Panc1 (cell line): ENCODE measurements around the gene SIRT7. TPM values are rescaled to one million over a fixed set of nuclear protein-coding genes. Genes with fewer than 3 reads are reported as not detected.

ENCODE experiments used
- ATAC-seq: fragments of 200-7000 bp; cut with Tn5 transposase; 2 replicates; pipeline ENCODE4 v1.9.1; 2020; ENCODE audit warnings: mild to moderate bottlenecking, moderate library complexity
- BruUV-seq: library from RNA; stranded (reverse); fragments of 400-500 nt; replicated peaks from 2 replicates; lab custom pipeline; 2021; lab: Mats Ljungman, UMichigan
- CTCF ChIA-PET: fragments of 300-600 bp; sonication (Branson Sonifier 250); formaldehyde crosslinking; loops from one replicate; lab custom pipeline; 2022; ENCODE audit warnings: antibody characterized with exemption; lab: Charles Lee
- POLR2A ChIA-PET: fragments of 300-600 bp; sonication (Branson Sonifier 250); formaldehyde crosslinking; loops from one replicate; lab custom pipeline; 2022; ENCODE audit warnings: antibody characterized with exemption; lab: Charles Lee
- DNase-seq: peaks from one replicate; pipeline ENCODE4 v3.0.0-alpha.2; 2010; ENCODE audit warnings: low read depth, low spot score
- H3K27ac ChIP-seq: 2 replicates; pipeline ENCODE4 v1.5.1; 2011; ENCODE audit warnings: mild to moderate bottlenecking, low read length, inconsistent platforms
- H3K27me3 ChIP-seq: fragments of 200-500 bp; sonication (Bioruptor generic); 2 replicates; pipeline ENCODE4 v1.6.0; 2014; ENCODE audit warnings: low read length, inconsistent platforms; ENCODE audit not compliant: control insufficient read depth, insufficient read depth
- H3K36me3 ChIP-seq: fragments of 200-500 bp; sonication (Bioruptor generic); 2 replicates; pipeline ENCODE4 v1.5.1; 2014; ENCODE audit warnings: inconsistent platforms, mild to moderate bottlenecking, low read length, moderate library complexity; ENCODE audit not compliant: control insufficient read depth, insufficient read depth
- H3K4me1 ChIP-seq: 2 replicates; pipeline ENCODE4 v1.5.1; 2011; ENCODE audit warnings: inconsistent platforms, mild to moderate bottlenecking, low read length, moderate library complexity; ENCODE audit not compliant: control insufficient read depth, insufficient read depth
- H3K4me3 ChIP-seq, 2 experiments: 2 replicates each; pipeline ENCODE4 v1.5.1; 2011 to 2012; ENCODE audit warnings: low read depth in 2 of 2, low read length in 2 of 2, mild to moderate bottlenecking in 2 of 2, inconsistent platforms in 1 of 2, moderate library complexity in 1 of 2
- H3K9me3 ChIP-seq: fragments of 200-500 bp; sonication (Bioruptor generic); 2 replicates; pipeline ENCODE4 v1.5.1; 2014; ENCODE audit warnings: low read depth, mild to moderate bottlenecking, inconsistent platforms, low read length, moderate library complexity; ENCODE audit not compliant: control insufficient read depth, insufficient read depth
- CTCF ChIP-seq: fragments of 450-650 bp; IDR thresholded peaks from 2 replicates; pipeline ENCODE4 v1.5.1; 2017; ENCODE audit warnings: mild to moderate bottlenecking
- POLR2AphosphoS5 ChIP-seq: IDR thresholded peaks from 2 replicates; pipeline ENCODE4 v1.6.1; 2012; ENCODE audit warnings: mild to moderate bottlenecking, low read depth, low read length, moderate library complexity
- REST ChIP-seq, 2 experiments: IDR thresholded peaks; 2 replicates each; pipeline ENCODE4 v1.6.1; 2011 to 2012; ENCODE audit warnings: low read depth in 2 of 2, control low read depth in 1 of 2, low read length in 1 of 2, mild to moderate bottlenecking in 1 of 2, moderate library complexity in 1 of 2; ENCODE audit not compliant: insufficient read depth in 1 of 2
- SIN3A ChIP-seq: IDR thresholded peaks from 2 replicates; pipeline ENCODE4 v1.6.1; 2012; ENCODE audit warnings: low read depth, mild to moderate bottlenecking, low read length, moderate library complexity, borderline replicate concordance; ENCODE audit not compliant: insufficient read depth
- TCF7L2 ChIP-seq: IDR thresholded peaks from 2 replicates; pipeline ENCODE4 v1.6.1; 2011; ENCODE audit warnings: mild to moderate bottlenecking, low read depth, low read length, inconsistent platforms
- in situ Hi-C: cut with HindIII; loops from 2 replicates; pipeline ENCODE4 v1.10.0; 2016; ENCODE audit warnings: low sequenced_read_pairs, low pct_unique_long_range_greater_than_20kb
- intact Hi-C: fragments of 100-400 bp; cut with micrococcal nuclease; formaldehyde crosslinking; loops from one replicate; pipeline ENCODE4 v1.10.0; 2022; ENCODE audit not compliant: unreplicated experiment
- total RNA-seq: library from RNA; stranded (reverse); gene quantifications from one replicate; pipeline ENCODE4 v1.2.1, GENCODE V29; 2021; ENCODE audit not compliant: unreplicated experiment

Gene SIRT7
- total RNA-seq, 1 experiment from 2014 or later = 82.5 TPM

DNA sequence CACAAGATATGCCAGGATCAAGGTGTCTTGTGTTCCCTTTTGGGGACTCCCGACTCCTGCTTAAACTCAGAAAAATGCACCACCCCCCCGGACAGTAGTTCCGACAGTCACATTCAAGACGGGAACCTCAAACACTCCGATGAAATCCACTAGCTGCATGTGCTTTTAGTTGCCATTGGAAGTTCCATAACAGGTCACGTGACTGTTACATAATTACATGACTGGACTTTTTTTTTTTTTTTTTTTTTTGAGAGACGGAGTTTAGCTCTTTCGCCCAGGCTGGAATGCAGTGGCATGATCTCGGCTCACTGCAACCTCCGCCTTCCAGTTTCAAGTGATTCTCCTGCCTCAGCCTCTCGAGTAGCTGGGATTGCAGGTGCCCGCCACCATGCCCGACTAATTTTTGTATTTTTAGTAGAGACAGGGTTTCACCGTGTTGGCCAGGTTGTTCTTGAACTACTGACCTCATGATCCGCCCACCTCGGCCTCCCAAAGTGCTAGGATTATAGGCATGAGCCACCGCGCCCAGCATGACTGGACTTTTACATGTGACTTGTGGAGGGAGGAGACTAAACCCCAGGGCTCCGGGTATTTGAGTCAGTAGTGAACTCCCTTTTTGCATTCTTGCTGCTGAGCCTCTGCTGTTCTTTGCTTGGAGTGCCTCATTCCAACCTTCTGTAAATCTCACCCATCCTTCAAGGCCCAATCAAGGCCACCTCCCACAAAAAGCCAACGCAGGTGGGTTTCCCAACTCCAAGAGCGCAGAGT lies 1.6 kb downstream of the SIRT7 start:
- ATAC-seq (no peak), DNase-seq (peak; percentile 50)
- Histone ChIP-seq H3K27me3 (no peaks in the 10 kb centered on the region), H3K4me1 (peaks cover 52% of the 10 kb centered on the region), H3K36me3 (peaks cover 16% of the 10 kb centered on the region), H3K9me3 (no peaks in the 10 kb centered on the region), H3K27ac (peak overlapping the region; percentile 92), H3K4me3 (peak overlapping the region; percentile 72 to 80)
- TF ChIP-seq REST (IDR thresholded peaks at IDR 0.05; ENCODE audit: insufficient read depth in 1 of 2, low read depth in 2 of 2, low read length in 1 of 2) = no peak
- TF ChIP-seq POLR2AphosphoS5 = no peak
- TF ChIP-seq TCF7L2 = no peak
- no peak for TF ChIP-seq SIN3A
- no peak for TF ChIP-seq CTCF
- ChIA-PET POLR2A (interaction anchor here (0.7 to 1.3 kb wide), 3 partner anchors 8 to 1247 kb away, joined by 3 read pairs; no protein-coding TSS in a partner anchor), CTCF (no interaction called here)
- intact Hi-C loops (no loop called here), in situ Hi-C loops (no loop called here)
- BruUV-seq = no TSS peak

GRCh38 chr17:81915331-81915730 lies 2.6 kb downstream of the SIRT7 start:
- Histone ChIP-seq H3K4me3 (no peak overlapping the region), H3K9me3 (no peaks in the 10 kb centered on the region), H3K4me1 (peaks cover 44% of the 10 kb centered on the region), H3K27ac (no peak overlapping the region), H3K36me3 (peaks cover 14% of the 10 kb centered on the region), H3K27me3 (no peaks in the 10 kb centered on the region)
- POLR2A ChIA-PET = interaction anchor here (1.3 kb wide), 1 partner anchor 9 kb away, joined by 3 read pairs; no protein-coding TSS in a partner anchor
- CTCF ChIA-PET = no interaction called here
- no TSS peak for BruUV-seq
- intact Hi-C loops = no loop called here
- in situ Hi-C loops = no loop called here
- no peak for ATAC-seq
- DNase-seq = no peak
- TF ChIP-seq CTCF (no peak), SIN3A (no peak)
